Pancreas (tissue), 10 donors: ENCODE measurements around the gene CD226. TPM values are rescaled to one million over a fixed set of nuclear protein-coding genes. Genes with fewer than 3 reads are reported as not detected.
"Not testable (repeated sequence)": the region's sequence is repeated elsewhere in the genome, so short reads cannot be mapped to it uniquely, and the experiment has no call there.

Source experiments
- ATAC-seq, 4 donors: fragments of 200-7000 bp; cut with Tn5 transposase; one replicate each; pipeline versions ENCODE4 v1.8.0 to v1.9.1; 2020; ENCODE audit warnings: mild to moderate bottlenecking in 4 of 4, moderate library complexity in 4 of 4
- DNase-seq, 6 donors: peaks; one replicate each; pipeline ENCODE4 v3.0.0-alpha.2; 2020
- FAIRE-seq: peaks from 2 replicates; lab custom pipeline; 2012; peaks lifted over from hg19 to GRCh38; lab: Jason Lieb, UNC
- H3K27ac ChIP-seq, 4 donors: fragments of 200-600 bp; sonication (generic); 1 replicate in 3 of 4; 2 replicates in 1 of 4; pipeline versions ENCODE4 v1.5.0 to v1.8.0; 2020
- H3K27me3 ChIP-seq, 4 donors: fragments of 200-600 bp; one replicate each; pipeline ENCODE4 v1.8.0; 2021
- H3K36me3 ChIP-seq, 3 donors: fragments of 200-600 bp; sonication (generic) in 1 of 3; one replicate each; pipeline versions ENCODE4 v1.5.0 to v1.8.0; 2020 to 2021
- H3K4me1 ChIP-seq, 3 donors: fragments of 200-600 bp; one replicate each; pipeline ENCODE4 v1.8.0; 2021
- H3K4me3 ChIP-seq, 4 donors: fragments of 200-600 bp; sonication (generic) in 2 of 4; one replicate each; pipeline versions ENCODE4 v1.5.0 to v1.8.0; 2020 to 2021
- H3K9me3 ChIP-seq, 4 donors: fragments of 200-600 bp; one replicate each; pipeline ENCODE4 v1.8.0; 2021
- CTCF ChIP-seq, 4 donors: fragments of 200-600 bp; sonication (generic) in 3 of 4; IDR thresholded peaks; one replicate each; pipeline versions ENCODE4 v1.5.0 to v1.8.0; 2021; ENCODE audit warnings: antibody characterized with exemption in 4 of 4
- WGBS, 2 donors: extraction: QIAGEN DNeasy Blood & Tissue Kit; methylation state at CpG; one replicate each; pipeline ENCODE4 v1.1.7; 2013; 5-methylcytosine and 5-hydroxymethylcytosine counted together
- intact Hi-C, 3 donors: fragments of 100-400 bp; cut with DNase I; formaldehyde crosslinking; loops; one replicate each; pipeline versions ENCODE4 v1.11.1 to v1.14.2; 2022
- polyA plus RNA-seq, 2 donors: library from polyadenylated mRNA; stranded (reverse); fragments of 200-250 nt; gene quantifications; one replicate each; pipeline ENCODE4 v1.2.3, GENCODE V29; 2013
- total RNA-seq, 6 donors: library from RNA; stranded (reverse); fragmentation: NEBNext Ultra II Directional in 4 of 6; extraction: Animal tissue kit (Norgen Biotek cat#: 25700) in 4 of 6; gene quantifications; one replicate each; pipeline versions ENCODE4 v1.2.1 to v1.2.4, GENCODE V29; 2021 to 2023
- donor health status: healthy with polysubstance abuse.
- donor health status: DM: no; HTN: no; CAD: no; lungs with moderate emphysema.
- donor health status: DM: no; HTN: no; CAD: no.
- donor health status: control.
- donor health status: control.
- donor health status: Bipolar disorder and iron deficiency.
- donor health status: DM: yes; HTN: yes; CAD: no.
- donor health status: DM: no; HTN: no; CAD: no.
- donor health status: DM: no; HTN: no; CAD: no.
- donor health status: DM: yes; HTN: yes; CAD: no.

The CD226 gene
- total and polyA plus RNA-seq, 8 donors = 0.07 to 1.1 (median 0.38) TPM

GRCh38 chr18:69946608-69947155 lies 991 bp downstream of the CD226 start:
- no peaks in the 10 kb centered on the region for H3K9me3 ChIP-seq
- intact Hi-C loops = no loop called here
- ATAC-seq (no peak), DNase-seq (no peak), FAIRE-seq (no peak)
- H3K4me3 ChIP-seq = no peak overlapping the region
- WGBS, 2 donors = 91 to 92% methylated on average over 5 of the region's 5 CpGs
- no peaks in the 10 kb centered on the region for H3K27me3 ChIP-seq
- no peaks in the 10 kb centered on the region for H3K36me3 ChIP-seq
- TF ChIP-seq CTCF (IDR thresholded peaks at IDR 0.05) = no peak
- H3K27ac ChIP-seq = no peak overlapping the region
- no peaks in the 10 kb centered on the region for H3K4me1 ChIP-seq

GRCh38 chr18:69945220-69946114 lies 2.2 kb downstream of the CD226 start:
- intact Hi-C loops = no loop called here
- no peaks in the 10 kb centered on the region for H3K4me1 ChIP-seq
- DNase-seq (no peak), ATAC-seq (no peak), FAIRE-seq (no peak)
- H3K27ac ChIP-seq = no peak overlapping the region
- H3K36me3 ChIP-seq = no peaks in the 10 kb centered on the region
- H3K27me3 ChIP-seq = no peaks in the 10 kb centered on the region
- TF ChIP-seq CTCF (IDR thresholded peaks at IDR 0.05) = no peak
- 92 to 96% methylated on average over 11 of the region's 11 CpGs for WGBS, 2 donors
- no peaks in the 10 kb centered on the region for H3K9me3 ChIP-seq
- H3K4me3 ChIP-seq = no peak overlapping the region

- WGBS, 2 donors = 90 to 92% methylated on average over 2 of the region's 2 CpGs
- Histone ChIP-seq H3K4me3 (no peak overlapping the region), H3K9me3 (no peaks in the 10 kb centered on the region), H3K36me3 (no peaks in the 10 kb centered on the region), H3K27ac (no peak overlapping the region), H3K4me1 (no peaks in the 10 kb centered on the region), H3K27me3 (no peaks in the 10 kb centered on the region)
- DNase-seq = no peak
- no peak for ATAC-seq
- intact Hi-C loops = no loop called here
- FAIRE-seq = no peak
- no peak for TF ChIP-seq CTCF (IDR thresholded peaks at IDR 0.05)
Measured at GRCh38 chr18:69944436-69944835, 3.2 kb downstream of the CD226 start.

GRCh38 chr18:69943021-69943420 lies 4.7 kb downstream of the CD226 start:
- no peaks in the 10 kb centered on the region for H3K27me3 ChIP-seq
- intact Hi-C loops = no loop called here
- no peak for TF ChIP-seq CTCF (IDR thresholded peaks at IDR 0.05)
- no peaks in the 10 kb centered on the region for H3K9me3 ChIP-seq
- DNase-seq (no peak), ATAC-seq (no peak), FAIRE-seq (no peak)
- no peaks in the 10 kb centered on the region for H3K4me1 ChIP-seq
- H3K36me3 ChIP-seq = no peaks in the 10 kb centered on the region
- no peak overlapping the region for H3K27ac ChIP-seq
- 87 to 89% methylated on average over 3 of the region's 3 CpGs for WGBS, 2 donors
- H3K4me3 ChIP-seq = no peak overlapping the region

GRCh38 chr18:69941183-69941582 lies 6.5 kb downstream of the CD226 start:
- Histone ChIP-seq H3K9me3 (no peaks in the 10 kb centered on the region), H3K4me1 (peaks cover 0 to 4% (median under 1%) of the 10 kb centered on the region in 3 donors), H3K4me3 (no peak overlapping the region), H3K36me3 (no peaks in the 10 kb centered on the region), H3K27ac (no peak overlapping the region), H3K27me3 (no peaks in the 10 kb centered on the region)
- FAIRE-seq (no peak), ATAC-seq (no peak), DNase-seq (no peak)
- intact Hi-C loops = no loop called here
- 94 to 100% methylated on average over 1 of the region's 1 CpG for WGBS, 2 donors
- no peak for TF ChIP-seq CTCF (IDR thresholded peaks at IDR 0.05)

GRCh38 chr18:69939812-69940211 lies 7.9 kb downstream of the CD226 start:
- H3K36me3 ChIP-seq, H3K27me3 ChIP-seq, FAIRE-seq, H3K27ac ChIP-seq, H3K4me1 ChIP-seq, H3K9me3 ChIP-seq, H3K4me3 ChIP-seq, intact Hi-C loops, DNase-seq, ATAC-seq: not testable (repeated sequence)
- 70 to 73% methylated on average over 4 of the region's 4 CpGs for WGBS, 2 donors
